Sigmoid colon (tissue), 7 donors: ENCODE measurements around the gene NFE2L3. TPM values are rescaled to one million over a fixed set of nuclear protein-coding genes. Genes with fewer than 3 reads are reported as not detected.
"Not testable (repeated sequence)": the region's sequence is repeated elsewhere in the genome, so short reads cannot be mapped to it uniquely, and the experiment has no call there.

Source experiments
- DNase-seq: peaks from one replicate; pipeline ENCODE4 v3.0.0-alpha.2; 2019
- H3K27ac ChIP-seq, 4 donors: fragments of 200-600 bp; sonication (generic); one replicate each; pipeline ENCODE4 v1.5.1; 2016 to 2019; ENCODE audit warnings: mild to moderate bottlenecking in 1 of 4
- H3K27me3 ChIP-seq, 3 donors: fragments of 200-600 bp; sonication (generic); one replicate each; pipeline ENCODE4 v1.5.1; 2019; ENCODE audit warnings: mild to moderate bottlenecking in 1 of 3
- H3K36me3 ChIP-seq, 4 donors: fragments of 200-600 bp; sonication (generic); one replicate each; pipeline ENCODE4 v1.5.1; 2016 to 2019
- H3K4me1 ChIP-seq, 4 donors: fragments of 200-600 bp; sonication (generic); one replicate each; pipeline ENCODE4 v1.5.1; 2017 to 2019
- H3K4me3 ChIP-seq, 4 donors: fragments of 200-600 bp; sonication (generic); one replicate each; pipeline ENCODE4 v1.5.1; 2017 to 2019; ENCODE audit warnings: mild to moderate bottlenecking in 2 of 4, moderate library complexity in 1 of 4
- H3K9me3 ChIP-seq, 4 donors: fragments of 200-600 bp in 3 of 4; sonication (generic) in 3 of 4; one replicate each; pipeline versions ENCODE4 v1.5.1 to v1.6.1; 2013 to 2019
- CTCF ChIP-seq, 4 experiments: fragments of 450-650 bp in 3 of 4; fragments of 200-600 bp in 1 of 4; IDR thresholded peaks; one replicate each; pipeline ENCODE4 v1.5.1; 2016 to 2019; ENCODE audit warnings: antibody characterized with exemption in 4 of 4, mild to moderate bottlenecking in 3 of 4, moderate library complexity in 2 of 4
- EP300 ChIP-seq, 4 donors: sonication (generic); formaldehyde crosslinking; IDR thresholded peaks; one replicate each; pipeline ENCODE4 v1.6.1; 2017; ENCODE audit warnings: antibody characterized with exemption in 4 of 4
- POLR2A ChIP-seq, 2 donors: fragments of 450-650 bp; IDR thresholded peaks; one replicate each; pipeline ENCODE4 v1.6.1; 2016; ENCODE audit warnings: antibody characterized with exemption in 2 of 2, mild to moderate bottlenecking in 2 of 2, moderate library complexity in 2 of 2
- POLR2AphosphoS5 ChIP-seq, 4 donors: sonication (generic); formaldehyde crosslinking; IDR thresholded peaks; one replicate each; pipeline ENCODE4 v1.6.1; 2017; ENCODE audit warnings: antibody characterized with exemption in 4 of 4
- whole genome bisulfite sequencing, 2 donors: extraction: QIAGEN DNeasy Blood & Tissue Kit; methylation state at CpG; one replicate each; pipeline ENCODE4 v1.1.7; 2013; 5-methylcytosine and 5-hydroxymethylcytosine counted together
- intact Hi-C: fragments of 100-400 bp; cut with DNase I; formaldehyde crosslinking; loops from one replicate; pipeline ENCODE4 v1.15.1; 2023
- polyA plus RNA-seq, 3 donors: library from polyadenylated mRNA; stranded (reverse); fragments of 200-250 nt; gene quantifications; one replicate each; pipeline ENCODE4 v1.2.3, GENCODE V29; 2013
- total RNA-seq, 4 donors: library from RNA; depleted of rRNA; stranded (reverse); fragments of >200 nt; gene quantifications; one replicate each; pipeline ENCODE4 v1.1.0, GENCODE V29; 2016
- donor health status: healthy with polysubstance abuse.
- donor health status: Bipolar disorder and iron deficiency.
- donor health status: healthy.

NFE2L3 gene
- total and polyA plus RNA-seq, 7 donors: 0.55 to 15.0 (median 1.9) TPM

DNA sequence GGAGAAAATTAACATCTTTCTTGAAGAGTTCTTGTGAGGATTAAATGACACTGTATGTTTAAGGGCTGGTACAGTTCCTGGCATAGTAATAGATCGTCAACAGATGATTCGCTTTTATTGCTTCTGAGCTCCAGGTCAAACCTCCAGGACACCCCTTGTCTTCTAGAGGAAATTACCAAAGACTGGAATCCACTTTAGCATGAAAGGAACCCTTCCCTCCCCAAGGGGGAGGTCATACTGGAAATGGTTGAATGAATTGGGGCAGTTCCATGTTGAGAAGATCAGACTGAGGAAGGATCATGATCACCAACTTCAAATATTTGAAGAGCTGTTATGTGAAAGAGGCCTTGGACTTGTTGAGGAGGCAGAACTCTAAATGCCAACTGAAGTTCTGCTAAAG is 8.9 kb downstream of the NFE2L3 start:
- no peak for DNase-seq
- TF ChIP-seq POLR2A (IDR thresholded peaks at IDR 0.05) (no peak), EP300 (IDR thresholded peaks at IDR 0.05) (no peak), CTCF (IDR thresholded peaks at IDR 0.05) (no peak), POLR2AphosphoS5 (IDR thresholded peaks at IDR 0.05) (no peak)
- Histone ChIP-seq H3K27ac (no peak overlapping the region), H3K36me3 (no peaks in the 10 kb centered on the region), H3K4me1 (no peaks in the 10 kb centered on the region), H3K4me3 (no peak overlapping the region), H3K9me3 (peaks cover 0 to 5% (median 0%) of the 10 kb centered on the region in 4 donors), H3K27me3 (peaks cover 0 to 7% (median 0%) of the 10 kb centered on the region in 3 donors)
- WGBS, 2 donors: 43 to 77% methylated on average over 2 of the region's 2 CpGs
- intact Hi-C loops: no loop called here

DNA sequence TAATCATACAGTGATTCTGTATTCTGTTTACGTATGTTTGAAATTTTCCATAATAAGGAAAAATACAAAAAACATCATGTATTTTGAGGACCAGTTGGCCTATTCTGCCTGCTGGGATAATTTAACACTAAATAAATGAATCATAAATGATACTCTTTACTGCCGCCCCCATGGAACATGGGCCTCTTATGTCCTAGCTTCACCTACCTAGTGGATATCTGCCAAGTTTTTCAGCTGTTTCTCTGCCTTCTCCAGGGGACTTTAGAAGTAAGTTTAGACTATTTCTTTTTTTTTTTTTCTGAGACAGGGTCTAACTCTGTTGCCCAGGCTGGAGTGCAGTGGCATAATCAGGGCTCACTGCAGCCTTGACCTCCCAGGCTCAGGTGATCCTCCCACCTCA is 10.4 kb downstream of the NFE2L3 start:
- intact Hi-C loops: no loop called here
- H3K27ac ChIP-seq: no peak overlapping the region
- no peaks in the 10 kb centered on the region for H3K36me3 ChIP-seq
- peaks cover 0 to 5% (median 0%) of the 10 kb centered on the region in 4 donors for H3K9me3 ChIP-seq
- peaks cover 0 to 12% (median 0%) of the 10 kb centered on the region in 3 donors for H3K27me3 ChIP-seq
- 73 to 82% methylated on average over 2 of the region's 2 CpGs for WGBS, 2 donors
- H3K4me1 ChIP-seq: no peaks in the 10 kb centered on the region
- TF ChIP-seq EP300 (IDR thresholded peaks at IDR 0.05) (no peak), CTCF (IDR thresholded peaks at IDR 0.05) (no peak), POLR2A (IDR thresholded peaks at IDR 0.05) (no peak)
- no peak for DNase-seq
- H3K4me3 ChIP-seq: no peak overlapping the region

GRCh38 chr7:26163804-26164203 is 11.8 kb downstream of the NFE2L3 start:
- H3K27ac ChIP-seq, H3K36me3 ChIP-seq, H3K4me3 ChIP-seq, intact Hi-C loops, H3K4me1 ChIP-seq, H3K9me3 ChIP-seq, DNase-seq: not testable (repeated sequence)
- peaks cover 0 to 12% (median 0%) of the 10 kb centered on the region in 3 donors for H3K27me3 ChIP-seq
- WGBS, 2 donors: 76 to 88% methylated on average over 1 of the region's 1 CpG

DNA sequence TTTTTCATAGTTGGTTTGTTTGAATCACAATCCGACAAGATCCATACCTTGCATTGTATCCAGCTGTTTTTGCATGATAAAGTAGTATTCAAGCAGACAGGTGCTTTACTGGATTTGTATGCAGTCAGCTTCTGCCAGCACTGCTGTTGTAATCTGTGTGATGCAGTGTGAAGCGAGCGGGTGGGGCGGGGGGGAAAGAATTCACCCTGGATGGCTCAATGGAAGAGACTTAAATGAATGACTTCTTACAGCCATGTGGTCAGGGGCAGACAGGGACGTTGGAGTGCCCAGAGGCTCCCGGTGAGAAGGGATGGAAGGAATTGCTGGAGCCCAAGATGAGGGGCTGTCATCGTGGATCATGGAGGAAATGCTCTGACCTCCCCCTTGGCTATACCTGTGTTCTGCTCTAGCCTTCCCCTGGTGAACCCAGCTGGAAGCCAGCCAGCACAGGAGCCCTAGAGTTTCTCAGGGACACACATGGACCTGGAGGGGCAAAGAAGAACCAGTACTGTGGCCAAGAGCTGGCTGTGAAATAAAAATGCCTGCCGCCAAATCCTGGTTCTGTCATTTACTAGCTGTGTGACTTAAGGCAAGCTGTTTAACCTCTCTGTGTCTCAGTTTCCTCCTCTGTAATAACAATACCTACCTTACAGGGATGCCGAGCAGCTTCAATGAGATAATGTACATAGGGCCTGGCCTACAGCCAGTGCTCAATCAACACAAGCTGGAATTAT is 14.1 kb downstream of the NFE2L3 start:
- no peak for DNase-seq
- Histone ChIP-seq H3K4me3 (no peak overlapping the region), H3K27ac (no peak overlapping the region), H3K9me3 (peaks cover 0 to 5% (median 0%) of the 10 kb centered on the region in 4 donors), H3K4me1 (no peaks in the 10 kb centered on the region), H3K27me3 (peaks cover 0 to 8% (median 4%) of the 10 kb centered on the region in 3 donors), H3K36me3 (no peaks in the 10 kb centered on the region)
- no peak for TF ChIP-seq POLR2AphosphoS5 (IDR thresholded peaks at IDR 0.05)
- no peak for TF ChIP-seq CTCF (IDR thresholded peaks at IDR 0.05)
- no peak for TF ChIP-seq EP300 (IDR thresholded peaks at IDR 0.05)
- 66 to 74% methylated on average over 9 of the region's 9 CpGs for WGBS, 2 donors
- intact Hi-C loops: no loop called here

DNA sequence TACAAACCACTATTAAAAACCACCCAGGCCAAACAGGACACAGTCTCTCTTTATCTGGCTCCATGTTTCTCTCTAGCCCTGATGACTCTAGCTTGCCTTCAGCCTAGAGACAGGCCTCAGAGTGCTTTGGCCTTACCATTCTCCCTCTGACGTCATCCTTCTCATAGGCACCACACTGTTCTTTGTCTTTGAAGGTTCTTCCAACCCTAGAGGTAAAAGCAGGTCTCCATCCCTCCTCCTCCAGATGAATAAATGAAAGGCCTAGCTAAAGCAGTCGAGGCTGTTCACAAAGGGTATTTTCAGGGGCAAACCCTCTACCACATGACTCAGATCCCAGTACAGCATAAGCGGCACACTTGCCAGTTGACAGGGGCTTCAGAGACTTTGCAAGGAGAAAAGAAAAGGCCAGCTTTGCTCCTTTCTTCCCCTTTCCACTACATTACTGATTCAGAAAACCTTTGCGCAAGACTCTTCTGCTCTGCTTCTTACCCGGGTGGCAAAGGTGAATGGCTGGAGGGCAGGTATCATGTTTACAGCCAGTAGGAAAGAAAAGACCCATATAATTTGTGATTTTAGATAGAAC is 14.8 kb downstream of the NFE2L3 start:
- no peaks in the 10 kb centered on the region for H3K4me1 ChIP-seq
- H3K9me3 ChIP-seq: peaks cover 0 to 5% (median 0%) of the 10 kb centered on the region in 4 donors
- peaks cover 0 to 8% (median 4%) of the 10 kb centered on the region in 3 donors for H3K27me3 ChIP-seq
- H3K36me3 ChIP-seq: no peaks in the 10 kb centered on the region
- 61 to 72% methylated on average over 5 of the region's 5 CpGs for WGBS, 2 donors
- no peak for DNase-seq
- TF ChIP-seq POLR2AphosphoS5 (IDR thresholded peaks at IDR 0.05) (no peak), CTCF (IDR thresholded peaks at IDR 0.05) (no peak), POLR2A (IDR thresholded peaks at IDR 0.05) (no peak), EP300 (IDR thresholded peaks at IDR 0.05) (no peak)
- no peak overlapping the region for H3K27ac ChIP-seq
- H3K4me3 ChIP-seq: no peak overlapping the region
- intact Hi-C loops: no loop called here
